ENCODE results near the gene TMEM139. TPM values are rescaled to one million over a fixed set of nuclear protein-coding genes. Genes with fewer than 3 reads are reported as not detected.

Gene TMEM139
- polyA plus RNA-seq, 4 donors = 32.5 to 127 (median 66.5) TPM

DNA sequence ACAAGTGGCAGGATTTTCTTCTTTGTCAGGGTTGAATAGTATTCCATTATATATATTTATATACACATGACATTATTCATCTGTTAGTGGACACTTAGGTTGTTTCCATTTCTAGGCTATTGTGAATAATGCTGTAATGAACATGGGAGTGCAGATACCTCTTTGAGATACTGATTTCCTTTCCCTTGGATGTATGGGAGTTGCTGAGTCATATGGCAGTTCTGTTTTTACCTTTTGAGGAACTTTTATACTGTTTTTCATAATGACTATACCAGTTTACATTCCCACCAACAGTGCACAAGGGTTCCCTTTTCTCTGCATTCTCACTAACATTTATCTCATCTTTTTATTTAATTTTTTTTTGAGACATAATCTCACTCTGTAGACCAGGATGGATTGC lies 29.4 kb downstream of the TMEM139 start:
- no peaks in the 10 kb centered on the region for H3K36me3 ChIP-seq (ENCODE audit: control insufficient read depth in 3 of 3, insufficient read depth in 2 of 3, low read depth in 1 of 3, low read length in 3 of 3)
- FAIRE-seq (no peak), DNase-seq (no peak)
- no peak overlapping the region for H3K4me3 ChIP-seq (ENCODE audit: low read depth in 1 of 3, low read length in 3 of 3)
- peaks cover 0 to 3% (median 0%) of the 10 kb centered on the region in 3 donors for H3K4me1 ChIP-seq (ENCODE audit: control insufficient read depth in 3 of 3, insufficient read depth in 2 of 3, low read depth in 1 of 3, low read length in 2 of 3)
- H3K9me3 ChIP-seq (ENCODE audit: control insufficient read depth in 2 of 2, insufficient read depth in 1 of 2, low read depth in 1 of 2, low read length in 1 of 2) = no peaks in the 10 kb centered on the region
- H3K27ac ChIP-seq (ENCODE audit: low read depth in 1 of 3, low read length in 2 of 3) = no peak overlapping the region
- H3K27me3 ChIP-seq (ENCODE audit: control insufficient read depth in 3 of 3, insufficient read depth in 3 of 3, low read length in 3 of 3) = no peaks in the 10 kb centered on the region

DNA sequence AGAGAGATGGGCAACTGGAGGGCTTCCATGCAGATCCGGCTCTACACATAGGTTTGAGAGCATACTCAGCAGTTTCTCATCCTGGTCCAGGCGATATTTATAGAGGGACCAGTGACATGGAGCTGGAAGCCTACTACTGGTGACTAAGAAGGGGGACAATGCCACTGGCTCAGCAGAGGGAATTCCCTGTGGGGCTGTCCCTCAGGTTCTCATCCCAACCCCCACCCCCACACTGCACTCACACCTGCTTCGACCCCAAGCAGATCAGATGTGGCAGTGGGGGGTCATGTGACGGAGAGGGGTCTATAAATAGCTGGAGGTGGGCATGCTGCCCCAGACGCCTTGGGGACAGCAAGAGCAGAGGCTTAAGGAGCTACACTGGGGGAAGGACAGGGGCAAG lies 31.0 kb downstream of the TMEM139 start, which contains the start of gene CLCN1:
TSS of gene CLCN1 (plus strand) at position 336 of the 400 bp plus-strand sequence. CDS start 102 bp downstream, outside the sequence.
- Histone ChIP-seq H3K9me3 (ENCODE audit: control insufficient read depth in 2 of 2, insufficient read depth in 1 of 2, low read depth in 1 of 2, low read length in 1 of 2) (no peaks in the 10 kb centered on the region), H3K36me3 (ENCODE audit: control insufficient read depth in 3 of 3, insufficient read depth in 2 of 3, low read depth in 1 of 3, low read length in 3 of 3) (no peaks in the 10 kb centered on the region), H3K4me1 (ENCODE audit: control insufficient read depth in 3 of 3, insufficient read depth in 2 of 3, low read depth in 1 of 3, low read length in 2 of 3) (peaks cover 0 to 3% (median 0%) of the 10 kb centered on the region in 3 donors), H3K27ac (ENCODE audit: low read depth in 1 of 3, low read length in 2 of 3) (no peak within 1 kb of the TSS), H3K27me3 (ENCODE audit: control insufficient read depth in 3 of 3, insufficient read depth in 3 of 3, low read length in 3 of 3) (no peaks in the 10 kb centered on the region), H3K4me3 (ENCODE audit: low read depth in 1 of 3, low read length in 3 of 3) (no peak within 1 kb of the TSS)
- DNase-seq = no peak
- 82 to 92% (median 87%) methylated on average over 5 of the region's 5 CpGs for WGBS, 3 donors
- FAIRE-seq = no peak

DNA sequence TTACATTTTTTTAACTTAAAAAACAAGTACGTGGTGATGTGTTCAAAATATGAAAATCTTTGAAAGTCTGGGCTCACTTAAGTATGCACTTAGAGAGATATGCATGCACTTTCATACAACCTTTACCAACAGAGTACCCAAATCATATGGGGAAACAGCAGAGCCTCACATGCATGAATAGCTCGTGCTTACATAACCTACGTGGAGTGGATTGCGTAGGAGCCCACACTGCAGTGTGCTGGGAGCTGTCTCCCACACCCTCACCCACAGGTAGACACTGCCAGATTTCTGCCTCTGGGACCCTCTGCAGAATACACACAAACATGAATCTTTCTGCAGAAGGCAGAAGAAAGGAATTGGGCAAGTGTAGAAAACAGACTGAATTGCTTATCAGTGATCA lies 31.7 kb downstream of the TMEM139 start:
- no peak for DNase-seq
- FAIRE-seq = no peak
- Histone ChIP-seq H3K9me3 (ENCODE audit: control insufficient read depth in 2 of 2, insufficient read depth in 1 of 2, low read depth in 1 of 2, low read length in 1 of 2) (no peaks in the 10 kb centered on the region), H3K27ac (ENCODE audit: low read depth in 1 of 3, low read length in 2 of 3) (no peak overlapping the region), H3K4me3 (ENCODE audit: low read depth in 1 of 3, low read length in 3 of 3) (no peak overlapping the region), H3K4me1 (ENCODE audit: control insufficient read depth in 3 of 3, insufficient read depth in 2 of 3, low read depth in 1 of 3, low read length in 2 of 3) (peaks cover 0 to 3% (median 0%) of the 10 kb centered on the region in 3 donors), H3K36me3 (ENCODE audit: control insufficient read depth in 3 of 3, insufficient read depth in 2 of 3, low read depth in 1 of 3, low read length in 3 of 3) (no peaks in the 10 kb centered on the region), H3K27me3 (ENCODE audit: control insufficient read depth in 3 of 3, insufficient read depth in 3 of 3, low read length in 3 of 3) (no peaks in the 10 kb centered on the region)
- 87 to 94% (median 91%) methylated on average over 4 of the region's 4 CpGs for WGBS, 3 donors

DNA sequence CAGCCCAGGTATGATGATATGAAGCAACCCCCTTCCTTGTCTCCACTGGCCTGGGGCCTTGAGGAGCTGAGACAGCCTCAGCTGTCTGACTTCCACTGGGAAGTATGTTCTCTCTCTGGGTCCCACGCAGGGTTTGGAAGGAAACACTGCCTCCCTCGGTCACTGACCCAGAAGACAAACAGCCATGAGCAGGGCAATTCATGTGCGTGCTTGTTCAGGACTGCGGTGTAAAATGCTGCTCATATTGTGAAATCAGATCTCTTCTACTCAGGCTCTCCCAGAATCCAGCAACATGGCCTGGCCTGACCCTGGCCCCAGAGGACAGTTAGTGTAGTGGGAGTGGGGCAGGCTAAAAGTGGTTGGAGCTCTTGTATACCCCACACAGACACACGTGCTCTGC lies 33.9 kb downstream of the TMEM139 start:
- WGBS, 3 donors = 72 to 83% (median 83%) methylated on average over 5 of the region's 5 CpGs
- FAIRE-seq (no peak), DNase-seq (peak in 1 of 2 donors; percentile 39)
- Histone ChIP-seq H3K36me3 (ENCODE audit: control insufficient read depth in 3 of 3, insufficient read depth in 2 of 3, low read depth in 1 of 3, low read length in 3 of 3) (no peaks in the 10 kb centered on the region), H3K4me1 (ENCODE audit: control insufficient read depth in 3 of 3, insufficient read depth in 2 of 3, low read depth in 1 of 3, low read length in 2 of 3) (peaks cover 0 to 13% (median 0%) of the 10 kb centered on the region in 3 donors), H3K27ac (ENCODE audit: low read depth in 1 of 3, low read length in 2 of 3) (peak overlapping the region in 1 of 3 donors; percentile 6), H3K9me3 (ENCODE audit: control insufficient read depth in 2 of 2, insufficient read depth in 1 of 2, low read depth in 1 of 2, low read length in 1 of 2) (no peaks in the 10 kb centered on the region), H3K4me3 (ENCODE audit: low read depth in 1 of 3, low read length in 3 of 3) (no peak overlapping the region), H3K27me3 (ENCODE audit: control insufficient read depth in 3 of 3, insufficient read depth in 3 of 3, low read length in 3 of 3) (no peaks in the 10 kb centered on the region)

- no peak overlapping the region for H3K4me3 ChIP-seq (ENCODE audit: low read depth in 1 of 3, low read length in 3 of 3)
- no peaks in the 10 kb centered on the region for H3K9me3 ChIP-seq (ENCODE audit: control insufficient read depth in 2 of 2, insufficient read depth in 1 of 2, low read depth in 1 of 2, low read length in 1 of 2)
- H3K4me1 ChIP-seq (ENCODE audit: control insufficient read depth in 3 of 3, insufficient read depth in 2 of 3, low read depth in 1 of 3, low read length in 2 of 3) = peaks cover 0 to 15% (median 0%) of the 10 kb centered on the region in 3 donors
- H3K27me3 ChIP-seq (ENCODE audit: control insufficient read depth in 3 of 3, insufficient read depth in 3 of 3, low read length in 3 of 3) = no peaks in the 10 kb centered on the region
- DNase-seq = peak in 1 of 2 donors; percentile 75
- no peaks in the 10 kb centered on the region for H3K36me3 ChIP-seq (ENCODE audit: control insufficient read depth in 3 of 3, insufficient read depth in 2 of 3, low read depth in 1 of 3, low read length in 3 of 3)
- no peak for FAIRE-seq
- WGBS, 3 donors = 20 to 69% (median 47%) methylated on average over 9 of the region's 9 CpGs
- H3K27ac ChIP-seq (ENCODE audit: low read depth in 1 of 3, low read length in 2 of 3) = no peak overlapping the region
Measured at GRCh38 chr7:143320620-143321019, 35.9 kb downstream of the TMEM139 start.

DNA sequence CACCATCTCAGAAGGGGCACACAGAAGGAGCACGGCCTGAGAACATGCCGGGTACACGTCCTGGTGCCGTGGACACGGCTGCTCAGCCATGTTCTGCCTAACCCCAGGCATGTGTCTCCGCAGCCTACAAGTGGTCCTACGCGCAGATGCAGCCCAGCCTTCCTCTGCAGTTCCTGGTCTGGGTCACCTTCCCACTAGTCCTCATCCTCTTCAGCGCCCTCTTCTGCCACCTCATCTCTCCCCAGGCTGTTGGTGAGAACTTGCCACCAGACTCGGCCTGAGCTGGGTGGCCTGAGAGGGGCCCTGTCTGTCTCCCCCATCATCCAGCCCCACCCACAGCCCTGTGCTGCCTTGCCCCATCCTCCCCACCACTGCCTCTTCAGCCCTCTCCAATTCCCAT lies 36.5 kb downstream of the TMEM139 start:
- H3K9me3 ChIP-seq (ENCODE audit: control insufficient read depth in 2 of 2, insufficient read depth in 1 of 2, low read depth in 1 of 2, low read length in 1 of 2) = no peaks in the 10 kb centered on the region
- no peaks in the 10 kb centered on the region for H3K36me3 ChIP-seq (ENCODE audit: control insufficient read depth in 3 of 3, insufficient read depth in 2 of 3, low read depth in 1 of 3, low read length in 3 of 3)
- FAIRE-seq (no peak), DNase-seq (no peak)
- H3K4me3 ChIP-seq (ENCODE audit: low read depth in 1 of 3, low read length in 3 of 3) = no peak overlapping the region
- H3K27me3 ChIP-seq (ENCODE audit: control insufficient read depth in 3 of 3, insufficient read depth in 3 of 3, low read length in 3 of 3) = no peaks in the 10 kb centered on the region
- H3K27ac ChIP-seq (ENCODE audit: low read depth in 1 of 3, low read length in 2 of 3) = no peak overlapping the region
- WGBS, 3 donors = 90 to 95% (median 94%) methylated on average over 10 of the region's 10 CpGs
- peaks cover 0 to 15% (median 0%) of the 10 kb centered on the region in 3 donors for H3K4me1 ChIP-seq (ENCODE audit: control insufficient read depth in 3 of 3, insufficient read depth in 2 of 3, low read depth in 1 of 3, low read length in 2 of 3)

DNA sequence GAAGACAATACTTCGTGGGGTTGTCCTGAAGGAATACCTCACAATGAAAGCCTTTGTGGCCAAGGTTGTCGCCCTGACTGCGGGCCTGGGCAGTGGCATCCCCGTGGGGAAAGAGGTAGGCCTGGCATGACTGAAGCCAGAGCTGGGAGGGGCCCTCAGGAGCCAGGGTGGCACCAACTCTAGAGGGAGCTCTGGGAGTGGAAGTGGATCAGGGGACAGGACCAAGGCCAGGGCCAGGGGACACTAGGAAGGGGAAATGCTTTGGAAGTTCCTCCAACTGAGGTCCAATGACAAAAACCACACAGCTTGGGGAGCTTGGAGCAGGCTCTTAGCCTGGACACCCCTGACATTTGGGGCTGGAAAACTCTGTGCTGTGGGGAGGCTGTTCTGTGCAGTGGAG lies 37.0 kb downstream of the TMEM139 start:
- 61 to 86% (median 72%) methylated on average over 4 of the region's 4 CpGs for WGBS, 3 donors
- FAIRE-seq (no peak), DNase-seq (peak in 1 of 2 donors; percentile 48)
- no peaks in the 10 kb centered on the region for H3K36me3 ChIP-seq (ENCODE audit: control insufficient read depth in 3 of 3, insufficient read depth in 2 of 3, low read depth in 1 of 3, low read length in 3 of 3)
- no peaks in the 10 kb centered on the region for H3K27me3 ChIP-seq (ENCODE audit: control insufficient read depth in 3 of 3, insufficient read depth in 3 of 3, low read length in 3 of 3)
- no peak overlapping the region for H3K4me3 ChIP-seq (ENCODE audit: low read depth in 1 of 3, low read length in 3 of 3)
- peaks cover 0 to 15% (median 0%) of the 10 kb centered on the region in 3 donors for H3K4me1 ChIP-seq (ENCODE audit: control insufficient read depth in 3 of 3, insufficient read depth in 2 of 3, low read depth in 1 of 3, low read length in 2 of 3)
- no peaks in the 10 kb centered on the region for H3K9me3 ChIP-seq (ENCODE audit: control insufficient read depth in 2 of 2, insufficient read depth in 1 of 2, low read depth in 1 of 2, low read length in 1 of 2)
- H3K27ac ChIP-seq (ENCODE audit: low read depth in 1 of 3, low read length in 2 of 3) = no peak overlapping the region

DNA sequence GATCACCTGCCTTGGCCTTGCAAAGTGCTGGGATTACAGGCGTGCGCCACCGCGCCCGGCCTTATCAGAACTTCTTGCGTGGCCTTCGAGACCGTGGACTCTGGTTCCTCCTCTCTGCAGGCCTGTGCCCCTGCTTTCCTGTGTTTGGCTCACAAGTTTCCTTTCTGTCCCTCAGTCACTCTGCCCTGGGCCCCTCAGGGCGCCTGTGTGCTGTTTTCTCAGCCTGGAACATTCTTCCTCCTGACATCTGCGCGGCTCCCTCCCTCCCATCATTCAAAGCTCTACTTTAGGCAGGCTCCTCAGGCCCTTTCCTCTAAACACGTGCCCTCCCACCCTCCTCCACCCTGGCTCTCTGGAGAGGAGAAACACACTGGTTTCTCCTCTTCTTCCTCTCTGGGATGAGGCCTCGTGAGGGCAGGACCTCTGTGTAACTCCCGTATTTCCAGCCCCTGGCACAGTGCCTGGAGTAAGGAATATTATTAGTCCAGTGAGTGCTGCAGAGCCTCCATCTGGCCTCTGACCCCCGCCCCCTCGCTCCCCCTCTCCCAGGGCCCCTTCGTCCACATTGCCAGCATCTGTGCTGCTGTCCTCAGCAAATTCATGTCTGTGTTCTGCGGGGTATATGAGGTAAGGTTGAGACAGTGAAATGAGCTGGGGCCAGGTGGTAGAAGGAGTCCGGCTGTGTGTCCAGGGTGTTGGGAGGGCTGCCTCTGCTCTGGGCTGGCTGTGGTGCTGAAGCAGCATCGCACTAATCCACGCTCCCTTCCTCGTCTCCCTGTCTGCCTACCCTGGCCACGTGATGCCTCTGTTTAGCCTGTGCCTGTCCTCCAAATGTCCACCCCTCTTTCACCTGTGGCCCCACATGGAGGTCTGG lies 38.2 kb downstream of the TMEM139 start:
- FAIRE-seq = no peak
- 61 to 70% (median 69%) methylated on average over 23 of the region's 23 CpGs for whole genome bisulfite sequencing, 3 donors

More for the DNA sequence above, 38.2 kb downstream of the TMEM139 start:
- H3K4me3 ChIP-seq (ENCODE audit: low read depth in 1 of 3, low read length in 3 of 3) = no peak overlapping the region
- H3K36me3 ChIP-seq (ENCODE audit: control insufficient read depth in 3 of 3, insufficient read depth in 2 of 3, low read depth in 1 of 3, low read length in 3 of 3) = no peaks in the 10 kb centered on the region
- peak; percentile 26 to 43 for DNase-seq
- H3K27ac ChIP-seq (ENCODE audit: low read depth in 1 of 3, low read length in 2 of 3) = peak overlapping the region in 1 of 3 donors; percentile 37
- no peaks in the 10 kb centered on the region for H3K9me3 ChIP-seq (ENCODE audit: control insufficient read depth in 2 of 2, insufficient read depth in 1 of 2, low read depth in 1 of 2, low read length in 1 of 2)
- H3K4me1 ChIP-seq (ENCODE audit: control insufficient read depth in 3 of 3, insufficient read depth in 2 of 3, low read depth in 1 of 3, low read length in 2 of 3) = peaks cover 0 to 15% (median 0%) of the 10 kb centered on the region in 3 donors
- H3K27me3 ChIP-seq (ENCODE audit: control insufficient read depth in 3 of 3, insufficient read depth in 3 of 3, low read length in 3 of 3) = no peaks in the 10 kb centered on the region
